Panc1 (cell line): ENCODE results near the gene OPN5. TPM values are rescaled to one million over a fixed set of nuclear protein-coding genes. Genes with fewer than 3 reads are reported as not detected.

Experiments used
- ATAC-seq: fragments of 200-7000 bp; cut with Tn5 transposase; 2 replicates; pipeline ENCODE4 v1.9.1; 2020; ENCODE audit warnings: mild to moderate bottlenecking, moderate library complexity
- BruUV-seq: library from RNA; stranded (reverse); fragments of 400-500 nt; replicated peaks from 2 replicates; lab custom pipeline; 2021; lab: Mats Ljungman, UMichigan
- CTCF ChIA-PET: fragments of 300-600 bp; sonication (Branson Sonifier 250); formaldehyde crosslinking; loops from one replicate; lab custom pipeline; 2022; ENCODE audit warnings: antibody characterized with exemption; lab: Charles Lee
- POLR2A ChIA-PET: fragments of 300-600 bp; sonication (Branson Sonifier 250); formaldehyde crosslinking; loops from one replicate; lab custom pipeline; 2022; ENCODE audit warnings: antibody characterized with exemption; lab: Charles Lee
- DNase-seq: peaks from one replicate; pipeline ENCODE4 v3.0.0-alpha.2; 2010; ENCODE audit warnings: low read depth, low spot score
- H3K27ac ChIP-seq: 2 replicates; pipeline ENCODE4 v1.5.1; 2011; ENCODE audit warnings: mild to moderate bottlenecking, low read length, inconsistent platforms
- H3K27me3 ChIP-seq: fragments of 200-500 bp; sonication (Bioruptor generic); 2 replicates; pipeline ENCODE4 v1.6.0; 2014; ENCODE audit warnings: low read length, inconsistent platforms; ENCODE audit not compliant: control insufficient read depth, insufficient read depth
- H3K36me3 ChIP-seq: fragments of 200-500 bp; sonication (Bioruptor generic); 2 replicates; pipeline ENCODE4 v1.5.1; 2014; ENCODE audit warnings: inconsistent platforms, mild to moderate bottlenecking, low read length, moderate library complexity; ENCODE audit not compliant: control insufficient read depth, insufficient read depth
- H3K4me1 ChIP-seq: 2 replicates; pipeline ENCODE4 v1.5.1; 2011; ENCODE audit warnings: inconsistent platforms, mild to moderate bottlenecking, low read length, moderate library complexity; ENCODE audit not compliant: control insufficient read depth, insufficient read depth
- H3K4me3 ChIP-seq, 2 experiments: 2 replicates each; pipeline ENCODE4 v1.5.1; 2011 to 2012; ENCODE audit warnings: low read depth in 2 of 2, low read length in 2 of 2, mild to moderate bottlenecking in 2 of 2, inconsistent platforms in 1 of 2, moderate library complexity in 1 of 2
- H3K9me3 ChIP-seq: fragments of 200-500 bp; sonication (Bioruptor generic); 2 replicates; pipeline ENCODE4 v1.5.1; 2014; ENCODE audit warnings: low read depth, mild to moderate bottlenecking, inconsistent platforms, low read length, moderate library complexity; ENCODE audit not compliant: control insufficient read depth, insufficient read depth
- CTCF ChIP-seq: fragments of 450-650 bp; IDR thresholded peaks from 2 replicates; pipeline ENCODE4 v1.5.1; 2017; ENCODE audit warnings: mild to moderate bottlenecking
- POLR2AphosphoS5 ChIP-seq: IDR thresholded peaks from 2 replicates; pipeline ENCODE4 v1.6.1; 2012; ENCODE audit warnings: mild to moderate bottlenecking, low read depth, low read length, moderate library complexity
- SIN3A ChIP-seq: IDR thresholded peaks from 2 replicates; pipeline ENCODE4 v1.6.1; 2012; ENCODE audit warnings: low read depth, mild to moderate bottlenecking, low read length, moderate library complexity, borderline replicate concordance; ENCODE audit not compliant: insufficient read depth
- TCF7L2 ChIP-seq: IDR thresholded peaks from 2 replicates; pipeline ENCODE4 v1.6.1; 2011; ENCODE audit warnings: mild to moderate bottlenecking, low read depth, low read length, inconsistent platforms
- in situ Hi-C: cut with HindIII; loops from 2 replicates; pipeline ENCODE4 v1.10.0; 2016; ENCODE audit warnings: low sequenced_read_pairs, low pct_unique_long_range_greater_than_20kb
- intact Hi-C: fragments of 100-400 bp; cut with micrococcal nuclease; formaldehyde crosslinking; loops from one replicate; pipeline ENCODE4 v1.10.0; 2022; ENCODE audit not compliant: unreplicated experiment
- total RNA-seq: library from RNA; stranded (reverse); gene quantifications from one replicate; pipeline ENCODE4 v1.2.1, GENCODE V29; 2021; ENCODE audit not compliant: unreplicated experiment
- TF ChIP-seq, protein P1 (sequence below), 2 experiments: IDR thresholded peaks; 2 replicates each; pipeline ENCODE4 v1.6.1; 2011 to 2012; ENCODE audit warnings: low read depth in 2 of 2, control low read depth in 1 of 2, low read length in 1 of 2, mild to moderate bottlenecking in 1 of 2, moderate library complexity in 1 of 2; ENCODE audit not compliant: insufficient read depth in 1 of 2

The OPN5 gene
- total RNA-seq, 1 experiment from 2014 or later = not detected

- in situ Hi-C loops = no loop called here
- ChIA-PET POLR2A (no interaction called here), CTCF (interaction anchor here (1.2 kb wide), 1 partner anchor 104 kb away, joined by 6 read pairs; no protein-coding TSS in a partner anchor)
- Histone ChIP-seq H3K4me3 (no peak overlapping the region), H3K9me3 (no peaks in the 10 kb centered on the region), H3K4me1 (no peaks in the 10 kb centered on the region), H3K27ac (no peak overlapping the region), H3K27me3 (no peaks in the 10 kb centered on the region), H3K36me3 (no peaks in the 10 kb centered on the region)
- intact Hi-C loops = loop anchor here (2.0 to 10.0 kb wide), 2 partner anchors 104 to 320 kb away; no protein-coding TSS in a partner anchor
- DNase-seq (no peak), ATAC-seq (no peak)
- TF ChIP-seq, protein P1, sequence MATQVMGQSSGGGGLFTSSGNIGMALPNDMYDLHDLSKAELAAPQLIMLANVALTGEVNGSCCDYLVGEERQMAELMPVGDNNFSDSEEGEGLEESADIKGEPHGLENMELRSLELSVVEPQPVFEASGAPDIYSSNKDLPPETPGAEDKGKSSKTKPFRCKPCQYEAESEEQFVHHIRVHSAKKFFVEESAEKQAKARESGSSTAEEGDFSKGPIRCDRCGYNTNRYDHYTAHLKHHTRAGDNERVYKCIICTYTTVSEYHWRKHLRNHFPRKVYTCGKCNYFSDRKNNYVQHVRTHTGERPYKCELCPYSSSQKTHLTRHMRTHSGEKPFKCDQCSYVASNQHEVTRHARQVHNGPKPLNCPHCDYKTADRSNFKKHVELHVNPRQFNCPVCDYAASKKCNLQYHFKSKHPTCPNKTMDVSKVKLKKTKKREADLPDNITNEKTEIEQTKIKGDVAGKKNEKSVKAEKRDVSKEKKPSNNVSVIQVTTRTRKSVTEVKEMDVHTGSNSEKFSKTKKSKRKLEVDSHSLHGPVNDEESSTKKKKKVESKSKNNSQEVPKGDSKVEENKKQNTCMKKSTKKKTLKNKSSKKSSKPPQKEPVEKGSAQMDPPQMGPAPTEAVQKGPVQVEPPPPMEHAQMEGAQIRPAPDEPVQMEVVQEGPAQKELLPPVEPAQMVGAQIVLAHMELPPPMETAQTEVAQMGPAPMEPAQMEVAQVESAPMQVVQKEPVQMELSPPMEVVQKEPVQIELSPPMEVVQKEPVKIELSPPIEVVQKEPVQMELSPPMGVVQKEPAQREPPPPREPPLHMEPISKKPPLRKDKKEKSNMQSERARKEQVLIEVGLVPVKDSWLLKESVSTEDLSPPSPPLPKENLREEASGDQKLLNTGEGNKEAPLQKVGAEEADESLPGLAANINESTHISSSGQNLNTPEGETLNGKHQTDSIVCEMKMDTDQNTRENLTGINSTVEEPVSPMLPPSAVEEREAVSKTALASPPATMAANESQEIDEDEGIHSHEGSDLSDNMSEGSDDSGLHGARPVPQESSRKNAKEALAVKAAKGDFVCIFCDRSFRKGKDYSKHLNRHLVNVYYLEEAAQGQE (IDR thresholded peaks at IDR 0.05; ENCODE audit: insufficient read depth in 1 of 2, low read depth in 2 of 2, low read length in 1 of 2) = no peak
- no peak for TF ChIP-seq POLR2AphosphoS5
- TF ChIP-seq CTCF = no peak
- no peak for TF ChIP-seq TCF7L2
- TF ChIP-seq SIN3A = no peak
- BruUV-seq = no TSS peak
Measured at GRCh38 chr6:47734831-47735481, 46.9 kb upstream of the OPN5 start.

- BruUV-seq = no TSS peak
- in situ Hi-C loops (no loop called here), intact Hi-C loops (loop anchor here (10.0 kb wide), 1 partner anchor 321 kb away; no protein-coding TSS in a partner anchor)
- Histone ChIP-seq H3K27me3 (no peaks in the 10 kb centered on the region), H3K4me1 (no peaks in the 10 kb centered on the region), H3K4me3 (no peak overlapping the region), H3K36me3 (no peaks in the 10 kb centered on the region), H3K9me3 (no peaks in the 10 kb centered on the region), H3K27ac (no peak overlapping the region)
- ATAC-seq (no peak), DNase-seq (no peak)
- no peak for TF ChIP-seq POLR2AphosphoS5
- TF ChIP-seq SIN3A = no peak
- TF ChIP-seq CTCF = no peak
- no peak for TF ChIP-seq TCF7L2
- TF ChIP-seq, protein P1 (IDR thresholded peaks at IDR 0.05; ENCODE audit: insufficient read depth in 1 of 2, low read depth in 2 of 2, low read length in 1 of 2) = no peak
- ChIA-PET POLR2A (no interaction called here), CTCF (no interaction called here)
Measured at GRCh38 chr6:47736083-47736700, 45.6 kb upstream of the OPN5 start.
